ENCODE data around the gene FAM241B.
A peak's percentile ranks its signal among the peaks of the same experiment; 100 is the strongest.

The FAM241B gene, protein sequence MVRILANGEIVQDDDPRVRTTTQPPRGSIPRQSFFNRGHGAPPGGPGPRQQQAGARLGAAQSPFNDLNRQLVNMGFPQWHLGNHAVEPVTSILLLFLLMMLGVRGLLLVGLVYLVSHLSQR

DNA sequence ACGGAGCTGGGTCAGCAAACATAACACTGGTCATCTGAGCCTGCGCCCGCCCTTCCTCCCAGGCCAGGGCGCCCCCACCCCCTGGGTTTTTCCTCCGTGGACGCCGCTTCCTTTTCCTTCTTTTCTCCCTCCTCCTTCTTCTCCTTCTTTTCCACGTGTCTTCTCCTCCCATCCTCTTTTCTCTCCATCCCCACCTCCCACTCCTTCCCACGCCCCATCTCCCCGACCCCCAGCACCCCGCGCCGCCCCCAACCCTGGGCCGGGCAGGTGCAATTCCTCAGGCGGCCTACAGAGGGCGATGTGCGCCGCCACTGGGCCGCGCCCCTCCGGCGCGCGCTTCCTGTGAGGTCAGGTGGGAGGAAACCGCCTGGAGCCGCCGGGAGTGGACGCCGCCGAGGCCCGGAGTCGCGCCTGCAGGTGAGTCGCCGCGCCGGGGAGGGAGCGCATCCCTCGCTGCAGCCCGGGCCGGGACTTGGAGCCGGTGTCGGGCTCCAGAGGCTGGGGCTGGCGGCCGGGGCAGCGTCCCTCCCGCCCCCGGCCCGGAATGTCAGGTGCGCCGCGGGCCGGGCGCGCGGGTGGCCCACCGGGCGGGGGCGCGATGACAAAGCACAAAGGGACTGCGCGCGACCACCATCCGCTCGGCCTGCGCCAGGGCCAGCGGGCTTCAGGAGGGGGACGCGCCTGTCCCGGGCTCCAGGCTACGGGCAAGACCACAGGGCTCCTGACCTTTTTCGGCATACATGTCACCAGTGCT lies at the start of gene FAM241B:
TSS of gene FAM241B (plus strand) at position 351 of the 754 bp plus-strand sequence. CDS start 1,497 bp downstream, outside the sequence.
- DNase-seq: no peak

DNA sequence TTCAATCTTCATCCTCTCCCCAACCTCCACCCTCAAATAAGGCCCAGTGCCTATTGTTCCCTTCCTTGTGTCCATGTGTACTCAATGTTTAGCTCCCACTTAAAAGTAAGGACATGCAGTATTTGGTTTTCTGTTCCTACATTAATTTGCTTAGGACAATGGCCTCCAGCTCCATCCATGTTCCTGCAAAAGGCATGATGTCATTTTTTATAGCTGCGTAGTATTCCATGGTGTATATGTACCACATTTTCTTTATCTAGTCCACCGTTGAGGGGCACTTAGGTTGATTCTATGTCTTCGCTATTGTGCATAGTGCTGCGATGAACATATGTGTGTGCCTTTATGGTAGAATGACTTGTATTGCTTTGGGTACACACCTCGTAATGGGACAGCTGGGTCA lies 49.6 kb upstream of the FAM241B start:
- DNase-seq: no peak

DNA sequence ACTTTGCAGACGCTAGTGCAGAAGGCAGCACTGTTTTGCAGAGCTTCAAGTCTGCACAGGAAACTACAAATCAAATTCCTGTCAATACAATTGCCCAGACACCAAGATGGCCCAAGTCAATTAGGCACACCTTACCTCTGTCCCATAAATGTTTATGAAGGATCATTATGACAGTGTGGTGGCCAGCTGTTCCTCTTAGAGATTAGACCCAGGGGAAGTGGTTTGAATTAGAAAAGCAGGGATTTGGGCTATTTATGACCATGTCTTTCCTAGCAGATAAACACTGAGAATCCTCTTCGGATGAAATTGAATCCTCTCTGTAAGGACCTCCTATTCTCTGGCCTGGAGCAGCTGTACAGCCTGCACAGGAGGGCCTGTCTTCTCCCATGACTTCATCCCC lies 46.9 kb upstream of the FAM241B start:
- DNase-seq: no peak

DNA sequence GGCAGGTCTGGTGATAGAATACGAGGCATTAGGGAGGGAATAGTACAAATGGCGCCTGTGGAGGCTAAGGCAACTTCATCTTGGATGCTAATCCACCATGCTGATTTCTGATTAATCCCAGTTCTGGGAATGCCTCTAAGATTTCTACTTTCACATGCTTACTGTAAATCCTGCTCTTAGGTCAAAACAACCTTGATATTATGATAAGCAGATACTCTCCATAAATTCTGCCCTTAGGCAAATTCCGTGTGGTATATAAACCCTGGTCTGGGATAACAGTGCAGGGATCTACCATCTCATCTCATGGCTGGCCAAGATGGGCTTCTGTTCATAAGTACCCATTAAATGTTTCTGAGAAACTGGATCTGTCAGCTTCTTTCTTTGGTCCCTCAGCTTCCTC lies 45.4 kb upstream of the FAM241B start:
- no peak for DNase-seq

DNA sequence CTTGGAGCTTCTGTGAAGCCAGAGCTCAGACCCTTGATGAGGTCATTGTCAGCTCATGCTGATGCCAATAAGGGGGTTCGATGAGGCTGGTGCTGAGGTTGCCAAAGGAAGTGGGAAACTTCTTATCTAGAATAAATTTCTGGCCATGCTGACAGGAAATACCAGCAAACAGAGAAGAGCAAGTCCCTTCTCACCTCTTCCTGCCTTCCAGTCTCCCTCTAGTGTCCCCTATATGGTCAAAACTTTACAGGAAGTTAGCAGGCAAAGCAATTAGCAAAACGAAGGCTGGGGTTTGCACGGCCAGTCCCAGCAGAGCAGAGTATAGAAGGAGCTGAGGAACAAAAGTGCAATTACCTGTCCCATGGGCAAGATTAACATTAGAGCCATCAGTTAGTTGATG lies 41.7 kb upstream of the FAM241B start:
- peak; percentile 22 to 34 for DNase-seq

DNA sequence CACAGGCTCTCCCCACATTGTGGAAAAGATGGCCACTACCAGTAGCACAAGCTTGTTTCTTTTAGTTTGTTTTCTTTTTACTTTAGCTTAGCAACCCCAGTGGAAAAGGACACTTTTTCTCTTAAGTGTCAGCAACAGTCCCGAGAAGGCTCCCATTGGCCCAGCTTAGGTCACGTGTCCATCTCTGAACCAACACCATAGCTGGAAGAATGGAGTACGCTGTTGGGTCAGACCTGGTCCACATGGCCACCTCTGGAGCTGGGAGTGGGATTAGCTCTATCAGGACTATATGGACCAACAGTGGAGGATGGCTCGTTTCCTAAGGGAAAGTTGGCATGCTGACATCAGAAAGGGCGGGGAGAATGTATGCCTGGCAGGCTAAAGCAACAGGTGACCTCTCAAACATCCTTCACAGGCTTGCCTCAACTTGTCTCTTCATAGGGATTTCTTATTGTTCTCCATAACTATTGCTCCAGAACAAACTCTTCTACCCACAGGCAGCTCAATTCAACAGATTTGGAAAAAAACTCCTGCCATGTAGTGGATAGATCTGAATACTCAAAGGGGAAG lies 29.2 kb upstream of the FAM241B start:
- no peak for DNase-seq

DNA sequence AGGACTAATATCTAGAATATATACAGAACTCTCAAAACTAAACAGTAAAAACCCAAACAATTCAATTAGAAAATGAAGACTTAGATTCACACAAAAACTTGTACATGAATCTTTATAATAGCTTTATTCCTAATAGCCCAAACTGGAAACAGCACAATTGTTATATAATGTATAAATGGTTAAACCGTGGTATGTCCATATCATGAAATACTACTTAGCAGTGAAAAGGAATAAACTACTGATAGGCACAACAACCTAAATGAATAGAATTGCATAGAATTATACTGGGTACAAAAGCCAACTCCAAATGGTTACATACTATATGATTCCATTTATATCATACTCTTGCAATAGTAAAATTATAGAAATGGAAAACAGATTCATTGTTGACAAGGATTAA lies 21.0 kb upstream of the FAM241B start:
- DNase-seq: no peak

DNA sequence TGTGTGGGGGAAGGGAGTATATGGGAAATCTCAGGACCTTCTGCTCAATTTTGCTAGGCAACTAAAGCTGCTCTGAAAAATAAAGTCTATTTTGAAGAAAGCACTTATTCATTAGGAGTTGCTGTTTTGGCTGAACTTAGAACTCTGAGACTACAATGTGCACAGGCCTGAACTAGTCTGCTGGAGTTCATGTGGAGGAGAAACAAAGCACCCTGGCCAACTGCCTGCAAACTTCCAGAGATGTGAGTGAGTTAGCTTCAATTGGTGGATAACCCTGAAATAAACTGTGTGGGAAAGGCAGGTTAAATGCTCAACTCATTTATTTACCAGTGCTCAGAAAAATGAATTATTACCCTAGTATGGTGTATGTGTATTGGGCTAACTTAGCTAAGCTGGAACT lies 17.3 kb upstream of the FAM241B start:
- no peak for DNase-seq

DNA sequence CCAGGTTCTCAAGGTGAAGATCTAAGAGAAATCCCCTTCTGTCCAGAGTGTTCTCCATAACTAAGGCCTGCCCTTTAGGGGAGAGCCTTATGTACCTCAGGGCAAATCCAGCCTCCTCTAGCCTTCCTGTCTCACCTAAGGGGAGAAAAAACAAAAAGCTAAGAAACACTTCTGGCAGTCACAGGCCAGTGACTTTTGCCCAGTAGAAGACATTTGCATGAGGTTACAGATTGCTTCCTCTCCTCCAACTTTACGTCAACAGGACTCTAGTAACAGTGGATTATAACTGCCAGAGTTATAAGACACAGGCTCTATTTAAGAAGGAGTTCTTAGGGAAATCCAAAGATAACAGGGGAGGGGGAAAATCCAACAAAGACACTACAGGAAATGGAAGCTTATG lies 15.9 kb upstream of the FAM241B start:
- DNase-seq: no peak

DNA sequence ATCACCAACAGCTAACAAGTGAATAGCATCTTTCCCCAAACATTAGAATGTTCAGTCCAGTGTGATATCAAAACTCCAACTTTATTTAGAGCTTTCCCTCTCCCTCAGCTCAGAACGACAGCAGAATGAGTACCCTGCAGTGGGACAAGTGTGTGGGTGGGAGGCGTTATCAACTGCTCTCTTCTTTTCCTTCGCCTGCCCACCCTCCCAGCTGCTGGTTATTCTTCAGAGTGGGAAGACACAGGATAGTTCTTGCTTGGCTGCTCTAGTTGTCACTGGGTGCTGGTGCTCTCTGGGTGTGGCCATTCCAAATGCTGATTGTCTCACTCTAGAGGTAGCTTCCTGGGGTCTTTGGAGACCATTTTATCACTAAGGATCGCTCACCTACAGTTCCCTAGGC lies 13.7 kb upstream of the FAM241B start:
- DNase-seq: no peak

DNA sequence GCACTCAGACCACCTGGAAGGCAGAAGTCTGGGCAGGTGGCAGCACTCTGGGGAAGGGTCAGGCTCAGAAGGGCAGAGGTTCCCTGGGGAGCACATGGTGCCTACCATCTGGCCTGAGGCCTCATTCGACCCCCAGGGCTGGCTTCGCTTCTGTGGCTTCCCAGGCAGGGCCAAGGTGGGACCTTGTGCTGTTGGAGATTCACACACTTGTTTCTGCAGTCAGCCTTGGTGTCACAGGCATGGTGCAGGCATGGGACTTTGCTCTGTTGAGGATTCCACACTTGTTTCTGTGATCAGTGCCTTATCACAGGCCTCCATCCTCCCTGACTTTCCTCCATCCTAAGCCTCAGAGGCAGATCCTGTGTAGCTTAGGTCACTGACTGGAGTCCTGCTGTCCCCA lies 11.3 kb upstream of the FAM241B start:
- DNase-seq: no peak

DNA sequence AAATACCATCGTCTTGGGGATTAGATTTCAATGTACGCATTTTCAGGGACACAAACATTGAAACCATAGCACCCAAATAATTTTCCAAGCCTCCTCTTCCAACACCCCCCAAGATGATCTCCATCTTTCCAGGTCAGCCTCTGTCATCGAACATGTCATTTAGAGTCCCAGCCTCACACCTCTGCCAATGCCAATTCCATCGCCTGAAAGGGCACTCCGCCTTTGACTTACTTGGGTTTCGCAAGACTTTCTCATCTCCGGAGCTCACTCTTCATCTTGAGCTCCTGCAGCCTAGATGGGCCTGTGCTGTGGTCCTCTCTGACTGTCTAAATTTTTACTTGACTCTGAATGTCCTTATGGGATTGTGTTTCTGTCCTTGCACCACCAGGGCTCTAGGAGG lies 10.4 kb upstream of the FAM241B start:
- DNase-seq: no peak

DNA sequence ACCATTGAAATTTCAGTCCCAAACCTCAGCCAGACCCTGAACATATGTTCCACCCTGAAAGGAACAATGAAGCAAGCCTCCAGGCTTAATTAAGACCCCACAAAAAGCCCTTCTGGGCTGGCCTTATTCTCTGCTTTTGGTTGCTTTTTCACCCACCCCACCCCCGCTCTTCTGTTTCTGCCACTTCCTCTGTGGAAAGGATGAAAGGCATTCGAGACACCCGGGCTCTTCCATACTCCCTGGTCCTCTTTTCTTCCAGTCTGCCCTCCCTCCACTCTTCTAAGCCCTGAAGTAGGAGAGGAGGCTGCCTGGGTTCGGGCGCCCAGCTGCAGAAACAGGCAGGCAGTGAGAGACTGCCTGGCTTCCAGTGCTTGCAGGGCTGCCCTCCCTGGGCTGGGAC lies 9.4 kb upstream of the FAM241B start:
- no peak for DNase-seq

DNA sequence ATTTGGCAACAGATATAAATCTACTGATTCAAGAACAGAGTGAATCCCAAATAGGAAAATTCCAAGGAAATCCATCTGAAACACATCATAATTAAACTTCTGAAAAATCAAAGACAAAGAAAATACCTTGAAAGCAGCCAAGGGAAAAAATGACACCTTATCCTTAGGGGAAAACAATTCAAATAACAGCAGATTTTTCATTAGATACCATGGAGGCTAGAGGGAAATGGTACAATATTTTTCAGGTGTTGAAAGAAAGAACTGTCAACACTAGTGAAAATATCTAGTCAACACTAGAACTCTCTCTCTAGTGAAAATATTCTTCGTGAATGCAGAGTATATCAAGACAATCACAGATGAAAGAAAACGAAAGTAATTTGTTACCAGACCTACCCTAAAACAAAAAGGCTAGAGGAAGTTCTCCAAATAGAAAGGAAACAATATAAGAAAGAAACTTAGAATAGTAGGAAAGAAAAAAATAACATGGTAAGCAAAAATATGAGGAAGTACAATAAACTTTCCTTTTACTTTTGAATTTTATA lies 5.7 kb upstream of the FAM241B start:
- DNase-seq: no peak

DNA sequence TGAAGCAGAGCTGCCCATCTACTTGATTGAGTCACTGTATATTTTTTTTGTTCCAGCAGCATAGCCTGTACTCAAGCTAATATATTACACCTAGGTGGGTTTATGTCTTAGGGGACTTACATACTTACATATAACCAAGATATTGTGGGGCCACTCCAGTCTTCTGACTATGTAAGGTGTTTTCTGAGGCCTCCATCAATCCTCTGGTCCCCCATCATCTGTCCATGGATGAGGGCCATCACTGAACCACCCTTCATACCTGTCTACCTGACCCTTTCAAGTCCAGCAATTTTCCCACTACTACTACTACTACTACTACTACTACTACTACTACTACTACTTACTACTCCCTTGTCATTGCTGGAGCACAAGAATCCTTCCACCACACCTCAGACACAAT lies 3.2 kb upstream of the FAM241B start:
- no peak for DNase-seq

DNA sequence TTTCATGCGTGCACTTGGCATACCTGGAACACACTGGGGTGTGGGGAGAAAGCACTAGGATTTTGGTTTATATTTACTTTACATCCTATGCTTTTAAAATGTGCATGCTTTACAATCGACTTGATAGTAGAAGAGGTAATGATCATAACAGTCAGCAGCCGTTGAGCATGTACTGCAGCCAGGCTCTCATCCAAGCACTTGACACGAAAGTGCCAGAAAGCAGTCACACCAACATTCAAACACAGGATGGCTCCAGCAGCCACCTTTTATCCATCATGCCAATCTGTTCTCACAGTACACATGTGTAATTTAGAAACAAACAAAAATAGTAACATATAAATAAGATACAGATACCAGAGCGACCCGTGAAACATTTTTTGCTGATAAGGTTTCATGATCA lies 1.2 kb upstream of the FAM241B start:
- DNase-seq: no peak

DNA sequence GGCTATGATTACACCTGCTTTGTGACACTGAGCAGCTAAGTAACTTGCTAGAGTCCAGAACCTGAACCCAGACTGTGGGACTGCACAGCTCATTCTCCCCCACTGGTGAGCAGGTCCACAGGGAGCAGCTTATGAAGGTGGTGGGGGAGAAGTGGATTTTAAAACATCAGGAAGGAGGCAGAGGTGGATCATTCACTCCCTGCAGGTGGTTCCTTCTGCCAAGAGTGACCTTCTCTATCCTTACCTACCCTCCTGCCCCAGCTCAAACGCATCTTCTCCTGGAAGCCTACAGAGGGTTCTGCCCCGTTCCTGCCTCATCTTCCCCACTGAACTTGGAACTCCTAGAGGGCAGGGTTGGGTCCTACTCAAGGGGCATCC lies 539 bp upstream of the FAM241B start:
- DNase-seq: no peak

DNA sequence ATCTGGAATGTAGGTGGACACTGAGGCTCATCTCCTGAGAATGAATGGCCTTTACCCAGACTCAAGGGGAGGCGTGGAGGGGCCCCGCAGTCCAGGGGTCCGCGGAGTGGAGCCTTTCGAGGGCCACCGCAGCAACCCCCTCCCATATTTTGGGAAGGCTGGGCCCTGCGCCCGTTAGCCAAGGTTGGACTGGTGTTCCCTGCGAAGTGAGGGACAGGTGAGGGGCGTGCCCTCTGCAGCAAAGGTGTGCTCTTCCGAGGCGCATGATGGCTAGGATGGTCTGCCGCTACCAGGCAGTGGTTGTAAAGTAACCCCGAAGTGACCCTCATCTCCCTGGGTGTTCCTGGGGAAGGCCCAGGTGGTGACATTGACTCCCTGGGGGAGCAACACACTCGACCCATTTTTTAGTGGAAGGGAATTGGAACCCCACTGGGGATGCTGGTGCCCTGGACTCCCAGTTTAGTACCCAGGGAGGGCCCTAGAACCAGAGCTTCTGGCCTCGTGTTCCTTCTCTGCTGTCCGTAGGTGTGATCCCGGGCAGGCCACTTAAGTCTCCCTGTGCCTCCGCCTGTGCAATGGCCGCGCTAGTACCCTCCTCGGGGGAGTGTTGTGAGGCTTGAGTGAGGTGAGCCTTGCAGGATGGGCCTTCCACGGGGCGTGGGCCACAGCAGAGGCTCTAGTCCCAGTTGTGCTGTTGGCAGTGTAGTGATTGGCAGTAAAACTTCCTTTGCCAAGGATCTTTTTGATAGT lies 779 bp downstream of the FAM241B start:
- DNase-seq: no peak

DNA sequence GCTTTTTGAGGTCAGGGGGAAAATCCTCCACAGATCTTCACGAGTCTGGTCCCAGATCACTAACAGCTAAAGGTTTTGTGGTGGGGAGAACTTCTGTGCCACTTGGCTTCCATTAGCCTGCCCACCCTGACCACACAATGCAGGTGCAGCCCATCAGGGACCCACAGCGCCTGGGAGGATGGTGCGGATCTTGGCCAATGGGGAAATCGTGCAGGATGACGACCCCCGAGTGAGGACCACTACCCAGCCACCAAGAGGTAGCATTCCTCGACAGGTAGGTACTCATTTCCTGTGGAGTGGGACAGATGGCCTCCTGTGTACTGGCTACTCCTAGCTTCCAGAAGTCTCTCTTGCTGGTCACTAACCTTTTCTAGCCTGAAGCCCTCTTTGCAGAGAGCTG lies 1.5 kb downstream of the FAM241B start:
- no peak for DNase-seq

DNA sequence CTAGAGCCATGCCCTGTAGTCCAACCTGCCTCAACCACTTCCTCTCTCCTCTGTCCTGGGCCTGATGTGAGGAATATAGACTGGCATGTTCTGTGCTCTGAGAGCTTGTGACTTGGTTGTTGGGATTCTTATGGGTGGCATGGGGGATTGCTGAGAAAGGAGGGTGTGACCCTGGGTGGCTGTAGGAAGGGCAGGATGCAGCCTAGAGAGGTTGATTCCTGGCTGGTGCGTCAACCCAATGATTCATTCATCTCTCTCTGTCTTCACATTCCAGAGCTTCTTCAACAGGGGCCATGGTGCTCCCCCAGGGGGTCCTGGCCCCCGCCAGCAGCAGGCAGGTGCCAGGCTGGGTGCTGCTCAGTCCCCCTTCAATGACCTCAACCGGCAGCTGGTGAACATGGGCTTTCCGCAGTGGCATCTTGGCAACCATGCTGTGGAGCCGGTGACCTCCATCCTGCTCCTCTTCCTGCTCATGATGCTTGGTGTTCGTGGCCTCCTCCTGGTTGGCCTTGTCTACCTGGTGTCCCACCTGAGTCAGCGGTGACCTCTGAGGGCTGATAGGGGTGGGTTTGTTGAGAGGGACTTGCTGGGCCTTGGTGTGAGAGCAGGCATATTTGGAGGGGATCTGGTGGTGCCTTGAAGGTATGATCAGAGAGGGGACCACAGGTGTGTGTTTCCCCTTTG lies 2.6 kb downstream of the FAM241B start:
- no peak for DNase-seq

DNA sequence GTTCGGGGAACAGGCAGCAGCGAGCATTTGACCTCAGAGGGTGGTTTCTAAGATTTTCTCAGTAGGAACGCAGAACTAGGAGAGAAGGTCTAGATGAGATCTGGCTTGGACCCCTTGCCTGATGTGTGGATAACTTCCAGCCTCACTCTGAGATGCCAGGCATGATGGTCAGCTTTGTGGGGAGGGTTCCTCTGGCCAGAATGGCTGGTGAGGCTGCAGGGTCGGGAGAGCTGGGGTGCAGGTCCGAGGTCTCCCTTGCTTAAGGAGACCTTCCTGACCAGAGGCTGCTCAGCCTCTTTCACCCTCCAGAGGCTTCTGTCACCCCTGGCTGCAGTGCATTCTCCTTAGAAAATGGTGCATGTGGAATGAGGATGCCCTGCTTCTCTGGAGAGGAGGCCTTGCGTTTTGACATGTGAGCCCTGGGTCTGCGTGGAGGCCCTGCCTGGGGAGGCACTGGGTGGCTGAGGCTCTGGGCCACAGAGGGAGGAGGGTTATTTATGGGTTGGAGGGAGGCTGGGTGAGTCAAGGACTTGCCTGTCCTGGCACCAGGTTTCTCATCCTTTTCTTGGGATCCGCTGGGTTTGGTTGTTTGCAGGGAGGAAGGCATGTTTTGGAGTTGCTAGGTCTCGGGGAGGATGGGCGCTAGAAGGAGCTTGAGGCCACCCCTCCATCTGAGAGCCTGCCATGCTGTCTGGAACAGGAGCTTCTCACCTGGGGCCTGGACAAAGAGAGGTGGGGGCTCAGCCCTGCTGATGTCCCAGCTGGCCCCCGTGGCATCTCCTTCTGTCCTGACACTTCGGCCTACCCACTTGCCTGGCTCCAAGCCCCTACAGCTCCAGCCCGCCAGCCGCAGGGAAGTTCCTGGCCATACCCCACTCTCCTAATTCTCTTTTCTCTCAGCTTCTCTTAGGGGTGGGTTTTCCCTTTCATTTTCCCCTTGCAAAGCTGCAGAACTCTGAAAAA lies 3.9 kb downstream of the FAM241B start:
- no peak for DNase-seq
